C4-2B (cell line): ENCODE data around the gene CDK3.

Experiments used
- H3K27ac ChIP-seq: fragments of 450-650 bp; 2 replicates; pipeline ENCODE4 v1.5.1; 2017
- CTCF ChIP-seq: fragments of 450-650 bp; conservative IDR thresholded peaks from 2 replicates; pipeline ENCODE4 v1.5.1; 2017; ENCODE audit warnings: mild to moderate bottlenecking
- ZFX ChIP-seq: fragments of 450-650 bp; IDR thresholded peaks from 2 replicates; pipeline ENCODE4 v1.6.1; 2017

The CDK3 gene

GRCh38 chr17:76026714-76027158 is 26.1 kb downstream of the CDK3 start:
- no peak for TF ChIP-seq CTCF
- peak; percentile 61; the same call in 1 of the 2 replicates for TF ChIP-seq ZFX
- H3K27ac ChIP-seq: peak overlapping the region; percentile 82

DNA sequence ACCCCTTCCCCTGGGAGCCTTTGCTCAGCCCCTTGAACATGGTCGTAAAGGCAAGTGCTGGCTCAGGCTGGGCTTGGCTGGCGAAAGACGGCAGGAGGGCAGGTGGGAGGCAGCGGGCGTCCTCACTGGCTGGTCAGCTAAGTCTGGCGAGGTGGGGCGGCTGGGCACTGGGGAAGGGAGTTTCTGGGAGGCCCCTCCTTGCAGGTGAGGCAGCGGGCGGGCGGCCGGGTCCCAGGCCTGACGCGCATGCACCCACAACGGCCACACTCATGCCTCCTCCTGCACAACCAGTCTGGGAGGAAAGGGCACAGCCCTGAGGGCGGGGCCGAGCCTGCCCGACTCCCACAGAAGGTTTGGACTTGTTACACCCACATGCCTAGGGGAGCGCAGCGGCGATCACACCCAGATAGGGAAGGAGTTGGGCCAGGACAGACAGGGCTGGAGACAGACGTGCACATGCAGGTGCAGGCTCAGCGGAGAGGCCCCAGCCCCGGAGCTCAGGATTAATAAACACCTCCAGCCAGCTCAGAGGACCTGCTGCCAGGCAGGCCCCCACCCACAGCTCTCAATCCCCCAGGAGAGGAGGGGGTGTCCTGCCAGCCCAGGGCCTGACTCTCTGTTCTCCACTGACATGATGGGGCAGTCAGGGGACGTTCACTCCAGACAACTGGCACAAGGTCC is 26.6 kb downstream of the CDK3 start, which contains the start of gene EVPL:
Gene EVPL, minus strand, starts transcription at position 148 of the 681 bp plus-strand sequence. Its CDS starts 108 bp downstream, at position 40.
- no peak for TF ChIP-seq ZFX
- no peak for TF ChIP-seq CTCF
- H3K27ac ChIP-seq: peak within 1 kb of the TSS; percentile 82

DNA sequence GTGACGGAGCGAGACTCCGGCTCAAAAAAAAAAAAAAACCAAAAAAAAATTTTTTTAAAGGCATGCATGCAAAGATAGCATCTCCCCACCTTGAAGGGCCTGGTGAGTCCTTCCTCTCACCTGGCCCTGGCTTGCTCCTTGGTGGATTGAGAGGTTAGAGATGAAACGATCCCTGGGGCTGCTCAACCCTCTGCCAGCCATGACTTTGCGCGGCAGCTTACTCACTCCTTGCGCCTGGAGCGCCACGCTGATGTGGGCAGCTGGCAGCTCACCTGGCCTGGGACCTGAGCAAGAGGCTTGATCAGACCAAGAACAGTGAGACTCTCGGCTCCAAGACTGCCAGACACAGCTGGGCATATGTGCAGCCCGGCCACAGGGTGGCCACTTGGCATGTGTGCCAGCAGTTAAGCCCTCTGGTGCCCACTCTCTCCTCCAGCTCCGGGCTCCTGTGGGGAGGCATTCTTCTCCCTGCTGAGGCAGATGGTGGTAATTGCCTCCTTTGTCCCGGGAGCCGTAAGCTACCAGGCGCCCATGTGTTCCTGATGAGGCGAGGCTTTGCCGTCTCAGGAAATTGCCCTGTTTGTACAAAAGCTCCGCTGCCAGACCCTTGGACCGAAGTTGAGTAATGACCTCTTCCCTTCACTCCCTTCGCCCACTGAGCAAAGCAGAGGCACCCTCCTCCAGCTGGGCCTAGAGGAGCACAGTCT is 31.6 kb downstream of the CDK3 start:
- no peak for TF ChIP-seq ZFX
- no peak for TF ChIP-seq CTCF
- no peak overlapping the region for H3K27ac ChIP-seq

DNA sequence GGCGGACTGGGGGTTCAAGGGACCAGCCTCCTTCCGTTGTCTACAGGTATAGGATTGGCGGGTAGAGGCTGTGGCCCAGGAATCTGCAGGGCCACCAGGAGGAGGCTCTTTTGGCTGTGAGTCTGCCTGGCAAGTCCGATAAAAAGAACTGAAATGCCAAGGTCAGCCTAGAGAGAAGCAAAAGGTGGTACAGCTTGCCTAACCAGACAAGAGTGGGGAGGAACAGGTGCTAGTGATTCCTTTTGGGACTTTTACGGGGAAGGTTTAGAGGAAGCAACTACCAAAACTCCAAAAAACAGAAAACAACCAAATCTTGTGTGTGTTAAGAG is 32.1 kb downstream of the CDK3 start:
- no peak for TF ChIP-seq ZFX
- no peak for TF ChIP-seq CTCF

GRCh38 chr17:76033139-76033538 is 32.5 kb downstream of the CDK3 start:
- no peak overlapping the region for H3K27ac ChIP-seq
- TF ChIP-seq CTCF: no peak
- no peak for TF ChIP-seq ZFX

More for the DNA sequence above, 32.1 kb downstream of the CDK3 start:
- H3K27ac ChIP-seq: no peak overlapping the region

- TF ChIP-seq CTCF (no peak), ZFX (no peak)
- H3K27ac ChIP-seq: no peak overlapping the region
These were observed 34.0 kb downstream of the CDK3 start for GRCh38 chr17:76034428-76035350.
